HG03565 (cell line): Measurements from ENCODE around the gene FHIT.

ENCODE experiments used
- ATAC-seq: cut with Tn5 transposase; IDR thresholded peaks from one replicate; pipeline ENCODE4 v1.9.1; 2021; ENCODE audit warnings: mild to moderate bottlenecking, moderate library complexity; ENCODE audit not compliant: unreplicated experiment

The FHIT gene

GRCh38 chr3:60094392-60094947, 1156.8 kb downstream of the FHIT start:
- no peak for ATAC-seq

DNA sequence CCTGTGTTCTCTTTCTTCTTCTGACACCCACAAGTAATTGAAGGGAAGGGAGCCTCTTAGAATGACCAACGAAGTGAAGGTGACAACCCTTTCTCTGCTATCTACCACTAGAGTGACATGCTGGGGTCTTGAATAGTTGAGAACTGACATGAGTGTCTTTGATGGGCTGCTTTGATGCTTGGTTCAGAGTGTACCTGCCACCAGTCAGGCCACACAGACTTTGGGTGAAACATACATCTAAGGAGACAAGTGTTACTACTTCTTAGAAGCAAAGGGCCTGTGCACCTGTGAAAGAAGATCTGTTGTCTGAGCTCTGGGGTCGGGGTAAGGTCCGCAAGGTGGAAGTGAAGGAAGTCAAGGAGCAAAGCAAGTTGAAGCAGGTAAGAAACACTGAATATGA, 1160.7 kb downstream of the FHIT start:
- no peak for ATAC-seq

DNA sequence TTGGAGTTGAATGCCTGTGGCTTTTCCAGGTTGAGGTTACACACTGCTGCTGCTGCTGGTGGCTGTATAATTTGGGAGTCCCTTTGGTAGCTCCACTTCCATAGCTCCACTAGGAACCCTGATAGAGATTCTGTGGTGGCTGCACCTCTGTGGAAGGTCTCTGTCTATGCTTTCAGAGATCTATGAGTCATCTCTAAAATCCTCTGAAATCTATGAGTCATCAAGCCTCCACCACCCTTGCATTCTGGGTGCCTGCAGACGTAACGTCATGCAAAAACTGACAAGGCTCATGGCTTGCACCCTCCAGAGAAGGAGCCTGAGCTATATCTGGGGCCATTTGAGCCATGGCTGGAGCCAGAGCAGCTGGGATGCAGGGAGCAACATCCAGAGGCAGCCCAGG, 1164.4 kb downstream of the FHIT start:
- ATAC-seq = peak; percentile 76

- ATAC-seq = no peak
These were observed 1165.6 kb downstream of the FHIT start for GRCh38 chr3:60085649-60086048.

DNA sequence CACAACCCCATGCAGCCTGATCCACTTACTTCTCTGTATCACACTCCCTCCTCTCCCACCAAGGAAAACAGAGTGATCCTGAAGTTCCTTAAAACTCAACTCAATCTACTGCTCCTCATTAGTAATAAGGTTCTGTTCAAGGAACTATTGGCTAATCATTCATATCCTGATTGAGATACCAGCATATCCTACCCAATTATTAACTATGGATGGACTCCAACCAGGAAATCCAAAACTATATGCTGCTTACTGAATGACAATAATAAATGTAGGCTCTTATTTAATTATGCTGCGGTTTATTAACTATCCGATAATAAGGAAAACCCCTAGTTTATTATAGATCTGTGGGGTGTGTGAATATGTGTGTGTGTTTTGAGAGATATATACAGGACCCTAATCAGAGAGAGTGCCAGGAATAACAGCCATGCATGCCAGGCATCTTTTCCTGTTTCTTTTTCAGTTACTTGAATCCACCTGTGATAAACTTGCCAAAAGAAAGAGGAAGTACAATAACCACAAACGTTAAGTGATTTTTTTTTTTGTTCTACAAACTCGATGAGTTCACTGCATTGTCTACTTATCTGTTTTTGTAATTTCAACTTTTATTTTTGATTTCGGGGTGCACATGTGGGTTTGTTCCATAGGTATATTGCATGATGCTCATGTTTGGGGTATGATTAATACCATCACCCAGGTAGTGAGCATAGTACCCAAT, 1169.7 kb downstream of the FHIT start:
- peak; percentile 68 for ATAC-seq

DNA sequence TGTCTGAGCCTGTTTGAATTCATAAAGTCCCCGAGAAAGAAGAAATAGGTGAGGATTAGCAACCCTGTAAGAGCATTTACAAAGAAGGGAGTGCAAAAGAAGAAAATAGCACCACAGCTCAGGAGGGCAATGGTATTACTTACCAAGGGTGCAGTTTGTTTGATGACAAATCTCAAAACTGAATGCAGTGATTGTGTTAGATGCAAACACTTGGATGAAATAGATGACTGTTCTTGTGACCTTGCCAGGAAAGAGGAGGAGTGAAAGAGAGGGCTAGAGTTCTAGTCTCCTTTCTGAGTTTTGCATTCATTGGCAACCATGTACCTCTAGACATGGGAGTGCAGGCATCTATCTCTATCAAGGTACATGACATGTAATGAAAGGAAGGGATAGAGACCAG, 1170.6 kb downstream of the FHIT start:
- ATAC-seq = peak; percentile 36

DNA sequence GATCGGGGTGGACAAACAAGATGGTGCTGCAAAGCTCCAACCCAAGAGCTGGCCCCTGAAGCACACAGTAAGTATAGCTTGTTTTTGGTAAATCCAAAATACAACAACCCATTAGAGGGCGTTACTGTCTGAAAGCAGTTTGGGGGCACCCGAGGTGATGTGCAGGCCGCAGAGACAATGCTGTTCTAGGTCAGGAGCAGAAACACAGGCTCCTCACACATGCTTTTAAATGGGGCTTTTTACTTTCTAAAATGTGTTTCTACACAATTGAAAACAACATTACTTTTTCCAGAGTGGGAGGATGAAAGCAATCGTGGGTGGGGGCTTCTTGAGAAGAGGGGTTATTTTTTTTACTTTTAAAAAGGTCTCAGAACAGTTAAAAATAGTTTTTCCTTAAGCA, 1172.2 kb downstream of the FHIT start:
- no peak for ATAC-seq

- ATAC-seq = no peak
These were observed 1174.9 kb downstream of the FHIT start for GRCh38 chr3:60076331-60076730.

- ATAC-seq = no peak
These were observed 1177.3 kb downstream of the FHIT start for GRCh38 chr3:60073942-60074341.

GRCh38 chr3:60073228-60073627, 1178.0 kb downstream of the FHIT start:
- no peak for ATAC-seq

DNA sequence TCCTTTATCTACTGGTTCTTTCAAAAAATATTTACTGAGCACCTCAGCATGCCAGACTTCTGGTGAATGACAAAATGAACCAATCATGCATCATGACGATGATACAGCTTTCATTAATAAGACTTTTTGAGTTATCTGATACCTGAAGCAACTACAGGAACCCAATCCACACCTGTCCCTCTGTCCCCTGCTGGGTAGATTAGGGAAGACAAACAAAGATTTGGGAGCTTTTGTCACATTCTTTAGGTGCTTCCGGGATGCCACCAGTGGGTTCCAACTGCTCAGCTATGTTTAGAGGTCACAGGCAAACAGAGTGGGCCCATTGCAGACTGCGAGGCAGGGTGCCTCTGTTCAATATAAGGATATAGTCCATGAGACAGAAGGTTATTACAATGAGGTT, 1180.9 kb downstream of the FHIT start:
- ATAC-seq = no peak

GRCh38 chr3:60065227-60065868, 1185.9 kb downstream of the FHIT start:
- no peak for ATAC-seq

DNA sequence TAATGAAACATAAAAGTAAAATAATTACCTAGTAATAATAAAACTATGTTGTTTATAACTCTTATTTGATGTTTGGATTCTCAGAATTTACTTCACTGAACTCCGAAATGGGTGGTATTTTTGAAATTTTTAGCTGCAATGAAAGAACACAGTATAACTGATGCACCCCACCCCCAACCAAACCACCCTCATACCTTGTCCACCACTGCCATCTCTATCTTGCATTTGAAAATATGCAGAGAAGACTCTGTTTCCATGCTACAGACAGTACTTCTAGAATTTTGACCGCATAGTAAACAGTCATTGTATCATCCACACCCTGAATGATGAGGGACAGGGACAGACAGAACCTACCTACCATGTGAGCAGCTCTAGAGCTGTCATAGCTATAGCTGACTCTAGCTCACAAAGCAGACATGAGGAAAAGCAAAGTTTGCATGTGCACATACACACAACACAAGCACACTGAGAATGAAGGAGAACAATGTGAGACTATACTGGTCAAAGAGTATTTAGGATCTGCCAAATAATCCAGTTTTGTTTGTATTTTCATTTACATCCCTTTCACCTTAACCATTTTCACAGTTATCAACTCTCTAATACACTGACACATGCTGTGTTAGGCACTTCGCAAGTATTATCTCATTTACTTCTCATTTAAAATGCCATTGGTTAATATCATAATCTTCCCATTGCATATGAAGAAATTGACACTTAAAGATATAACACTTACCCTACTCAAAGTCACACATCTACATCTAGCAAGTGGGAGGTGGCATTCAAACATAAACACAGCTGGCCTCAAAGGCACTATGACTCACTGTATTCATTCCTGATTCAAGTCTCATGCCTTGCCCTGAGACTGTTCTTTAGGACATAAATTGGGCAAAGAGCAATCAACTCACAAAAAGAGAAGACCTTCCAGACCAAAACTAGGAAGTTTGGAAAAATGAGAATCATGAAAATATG, 1186.8 kb downstream of the FHIT start:
- ATAC-seq = no peak

- ATAC-seq = no peak
These were observed 1194.8 kb downstream of the FHIT start for GRCh38 chr3:60056404-60056803.

GRCh38 chr3:60055765-60056164, 1195.5 kb downstream of the FHIT start:
- ATAC-seq = no peak

DNA sequence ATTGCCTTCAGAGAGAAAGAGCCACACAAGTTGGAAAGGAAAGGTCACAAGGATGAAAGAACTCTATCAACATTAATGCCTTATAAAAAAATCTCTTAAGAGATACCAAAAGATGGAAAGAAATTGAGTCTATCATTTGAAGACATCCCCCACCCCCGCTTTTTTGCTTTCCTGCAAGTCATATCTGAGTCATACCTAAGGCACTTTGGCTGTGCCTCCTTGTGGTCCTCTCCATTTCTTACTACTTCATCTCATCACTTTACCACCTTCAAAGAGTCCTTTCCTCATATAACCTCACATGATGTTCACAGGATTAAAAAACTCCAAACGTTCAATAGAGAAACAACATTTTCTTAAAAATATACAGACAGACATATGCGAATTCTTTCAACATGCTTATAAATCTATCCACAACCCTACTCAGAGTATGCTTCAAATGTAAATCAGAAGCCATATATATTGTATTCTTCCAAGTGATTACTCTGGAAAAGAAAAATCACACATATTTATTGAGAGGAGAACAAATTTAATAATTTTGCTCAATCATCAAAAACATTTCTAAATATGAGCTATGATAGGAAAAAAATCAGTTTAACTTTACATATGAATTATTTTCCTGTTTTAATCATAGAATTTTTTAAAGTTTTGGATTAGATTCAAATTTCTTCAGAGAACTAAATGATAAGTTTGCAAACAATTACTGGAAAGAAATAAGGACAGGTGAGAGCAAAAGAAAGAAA, 1197.6 kb downstream of the FHIT start:
- no peak for ATAC-seq

DNA sequence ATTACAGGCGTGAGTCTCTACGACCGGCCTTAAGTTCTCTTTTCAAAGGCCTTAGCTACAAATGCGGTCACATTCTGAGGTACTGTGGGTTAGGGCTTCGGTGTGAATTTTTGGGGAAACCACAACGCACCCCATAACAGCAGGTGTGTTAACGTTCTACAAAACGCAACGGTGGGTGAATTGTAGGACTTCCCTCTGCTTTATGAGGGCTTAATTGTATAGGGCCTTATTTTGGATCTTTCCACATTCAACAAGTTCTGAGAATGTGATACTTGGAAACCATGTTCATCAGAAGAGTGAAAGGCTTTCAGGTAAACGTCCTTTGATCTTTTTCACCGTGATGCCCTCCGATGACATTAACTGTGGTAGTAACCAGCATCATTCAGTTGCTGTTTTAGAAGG, 1202.8 kb downstream of the FHIT start:
- ATAC-seq = no peak

- ATAC-seq = no peak
These were observed 1203.6 kb downstream of the FHIT start for GRCh38 chr3:60047426-60048200.

DNA sequence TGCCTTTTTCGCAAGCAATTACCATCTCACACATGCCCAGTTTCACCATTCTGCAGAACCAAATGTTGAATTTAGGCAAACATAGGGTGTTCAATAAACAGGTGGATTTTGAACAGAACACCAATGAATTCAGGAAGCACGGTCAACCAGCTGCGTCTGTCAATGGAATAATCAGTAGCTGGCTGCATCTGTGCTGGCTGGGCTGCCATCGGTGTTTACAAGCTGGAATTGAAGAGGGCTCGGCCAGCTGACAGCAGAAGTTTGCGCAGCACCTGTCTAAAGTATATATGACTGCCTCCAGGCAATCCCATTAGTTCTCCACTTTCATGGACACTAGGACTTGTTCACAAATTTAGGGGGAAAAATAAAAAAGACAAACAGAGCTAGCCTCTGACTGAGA, 1205.0 kb downstream of the FHIT start:
- ATAC-seq = no peak

GRCh38 chr3:60045686-60046085, 1205.6 kb downstream of the FHIT start:
- ATAC-seq = no peak
